GM23248 (cell line): ENCODE measurements around the gene CLEC4F.
"Not testable (repeated sequence)": the region's sequence is repeated elsewhere in the genome, so short reads cannot be mapped to it uniquely, and the experiment has no call there.

ENCODE experiments used
- EZH2 ChIP-seq: fragments of 200-600 bp; sonication (generic); IDR thresholded peaks from 2 replicates; pipeline ENCODE4 v1.6.1; 2018; ENCODE audit warnings: antibody characterized with exemption, mild to moderate bottlenecking; ENCODE audit not compliant: insufficient read depth, poor library complexity, severe bottlenecking
- EZH2phosphoT487 ChIP-seq: fragments of 200-600 bp; sonication (generic); IDR thresholded peaks from 2 replicates; pipeline ENCODE4 v1.6.1; 2018; ENCODE audit warnings: antibody characterized with exemption, moderate library complexity, mild to moderate bottlenecking, low read depth; ENCODE audit not compliant: insufficient read depth

- TF ChIP-seq EZH2phosphoT487, EZH2: not testable (repeated sequence)
These were observed 22.4 kb downstream of the CLEC4F start for GRCh38 chr2:70797996-70798395.
